NCI-H1694 treated with DMSO at 0.1 percent for 48 hours (cell line): Measurements from ENCODE around the gene TEDC1.
"Not testable (repeated sequence)": the region's sequence is repeated elsewhere in the genome, so short reads cannot be mapped to it uniquely, and the experiment has no call there.

Source experiments
- DNase-seq: peaks from one replicate; lab custom pipeline; 2025; lab: John Stamatoyannopoulos, UW

The TEDC1 gene

GRCh38 chr14:105537580-105538474 lies 46.8 kb downstream of the TEDC1 start:
- peak; percentile 57 for DNase-seq

- DNase-seq, result no peak
Measured at GRCh38 chr14:105538481-105539049, 47.5 kb downstream of the TEDC1 start.

- no peak for DNase-seq
Measured at GRCh38 chr14:105540811-105541210, 49.8 kb downstream of the TEDC1 start.

GRCh38 chr14:105541218-105541875 lies 50.3 kb downstream of the TEDC1 start:
- no peak for DNase-seq

GRCh38 chr14:105545676-105546075 lies 54.6 kb downstream of the TEDC1 start:
- not testable (repeated sequence) for DNase-seq

- DNase-seq, result not testable (repeated sequence)
Measured at GRCh38 chr14:105546410-105546809, 55.4 kb downstream of the TEDC1 start.

GRCh38 chr14:105547072-105547471 lies 56.0 kb downstream of the TEDC1 start:
- not testable (repeated sequence) for DNase-seq

GRCh38 chr14:105547741-105548169 lies 56.7 kb downstream of the TEDC1 start:
- DNase-seq, result no peak
